Liver (tissue), 9 donors: ENCODE results near the gene KIAA1755. TPM values are rescaled to one million over a fixed set of nuclear protein-coding genes. Genes with fewer than 3 reads are reported as not detected.

ENCODE experiments used
- DNase-seq: peaks from one replicate; pipeline ENCODE4 v3.0.0-alpha.2; 2017; ENCODE audit warnings: low spot score
- H3K27ac ChIP-seq, 2 donors: one replicate each; pipeline ENCODE4 v1.7.0; 2013; ENCODE audit warnings: inconsistent platforms in 2 of 2, low read length in 2 of 2, control low read depth in 1 of 2, low read depth in 1 of 2, mild to moderate bottlenecking in 1 of 2
- H3K27me3 ChIP-seq, 4 donors: one replicate each; pipeline versions ENCODE4 v1.6.1 to v1.7.0; 2013; ENCODE audit warnings: low read length in 3 of 4, inconsistent platforms in 1 of 4, mild to moderate bottlenecking in 1 of 4, moderate library complexity in 1 of 4; ENCODE audit not compliant: control insufficient read depth in 4 of 4, insufficient read depth in 4 of 4
- H3K36me3 ChIP-seq, 4 donors: one replicate each; pipeline versions ENCODE4 v1.6.1 to v1.7.0; 2013; ENCODE audit warnings: low read length in 3 of 4, mild to moderate bottlenecking in 3 of 4, low read depth in 1 of 4, moderate library complexity in 1 of 4; ENCODE audit not compliant: control insufficient read depth in 4 of 4, insufficient read depth in 3 of 4
- H3K4me1 ChIP-seq, 4 donors: one replicate each; pipeline versions ENCODE4 v1.6.1 to v1.7.0; 2013; ENCODE audit warnings: low read length in 3 of 4, mild to moderate bottlenecking in 3 of 4, moderate library complexity in 1 of 4; ENCODE audit not compliant: control insufficient read depth in 4 of 4, insufficient read depth in 4 of 4
- H3K4me3 ChIP-seq, 3 donors: one replicate each; pipeline versions ENCODE4 v1.6.1 to v1.7.0; 2013; ENCODE audit warnings: low read length in 3 of 3, control low read depth in 1 of 3, low read depth in 1 of 3, mild to moderate bottlenecking in 1 of 3
- H3K9ac ChIP-seq, 2 donors: one replicate each; pipeline ENCODE4 v1.7.0; 2013; ENCODE audit warnings: low read length in 2 of 2, mild to moderate bottlenecking in 2 of 2, moderate library complexity in 2 of 2, control low read depth in 1 of 2, low read depth in 1 of 2
- H3K9me3 ChIP-seq, 4 donors: one replicate each; pipeline versions ENCODE4 v1.6.1 to v1.7.0; 2013; ENCODE audit warnings: low read length in 3 of 4; ENCODE audit not compliant: control insufficient read depth in 4 of 4
- CTCF ChIP-seq: fragments of 150-350 bp; IDR thresholded peaks from 2 replicates; pipeline ENCODE4 v1.5.1; 2017; ENCODE audit warnings: improper control_type of control experiment, low read depth, low read length; ENCODE audit not compliant: missing input control
- EGR1 ChIP-seq, 2 donors: IDR thresholded peaks; 2 replicates each; pipeline ENCODE4 v1.6.1; 2016 to 2018; ENCODE audit warnings: antibody characterized with exemption in 2 of 2, low read depth in 2 of 2
- FOXA1 ChIP-seq: IDR thresholded peaks from 2 replicates; pipeline ENCODE4 v1.6.1; 2016; ENCODE audit warnings: antibody characterized with exemption
- FOXA2 ChIP-seq: IDR thresholded peaks from 2 replicates; pipeline ENCODE4 v1.6.1; 2016; ENCODE audit warnings: antibody characterized with exemption
- GABPA ChIP-seq, 2 donors: IDR thresholded peaks in 1 of 2; conservative IDR thresholded peaks in 1 of 2; 2 replicates each; pipeline ENCODE4 v1.6.1; 2016; ENCODE audit warnings: antibody characterized with exemption in 2 of 2, mild to moderate bottlenecking in 1 of 2, moderate library complexity in 1 of 2
- HNF4A ChIP-seq, 2 donors: conservative IDR thresholded peaks; 2 replicates each; pipeline ENCODE4 v1.6.1; 2016; ENCODE audit warnings: antibody characterized with exemption in 2 of 2, mild to moderate bottlenecking in 2 of 2
- HNF4G ChIP-seq: IDR thresholded peaks from 2 replicates; pipeline ENCODE4 v1.6.1; 2016; ENCODE audit warnings: antibody characterized with exemption
- JUND ChIP-seq, 2 donors: IDR thresholded peaks; 2 replicates each; pipeline ENCODE4 v1.6.1; 2016; ENCODE audit warnings: antibody characterized with exemption in 2 of 2
- MAX ChIP-seq: IDR thresholded peaks from 2 replicates; pipeline ENCODE4 v1.6.1; 2016; ENCODE audit warnings: antibody characterized with exemption
- NR2F2 ChIP-seq: IDR thresholded peaks from 2 replicates; pipeline ENCODE4 v1.6.1; 2016; ENCODE audit warnings: antibody characterized with exemption
- RAD21 ChIP-seq, 2 donors: IDR thresholded peaks; 2 replicates each; pipeline ENCODE4 v1.6.1; 2016; ENCODE audit warnings: antibody characterized with exemption in 2 of 2, mild to moderate bottlenecking in 2 of 2
- REST ChIP-seq: IDR thresholded peaks from 2 replicates; pipeline ENCODE4 v1.6.1; 2016; ENCODE audit warnings: antibody characterized with exemption, mild to moderate bottlenecking
- RXRA ChIP-seq, 2 donors: IDR thresholded peaks; 2 replicates each; pipeline ENCODE4 v1.6.1; 2017 to 2018; ENCODE audit warnings: antibody characterized with exemption in 2 of 2, mild to moderate bottlenecking in 1 of 2
- SP1 ChIP-seq: IDR thresholded peaks from 2 replicates; pipeline ENCODE4 v1.6.1; 2018; ENCODE audit warnings: antibody characterized with exemption, mild to moderate bottlenecking
- TAF1 ChIP-seq: conservative IDR thresholded peaks from 2 replicates; pipeline ENCODE4 v1.6.1; 2016; ENCODE audit warnings: antibody characterized with exemption, mild to moderate bottlenecking
- YY1 ChIP-seq: IDR thresholded peaks from 2 replicates; pipeline ENCODE4 v1.6.1; 2016; ENCODE audit warnings: antibody characterized with exemption, mild to moderate bottlenecking
- ZBTB33 ChIP-seq: IDR thresholded peaks from 2 replicates; pipeline ENCODE4 v1.6.1; 2016; ENCODE audit warnings: antibody characterized with exemption
- WGBS: extraction: QIAGEN DNeasy Blood & Tissue Kit; methylation state at CpG from one replicate; pipeline ENCODE4 v1.1.7; 2013; 5-methylcytosine and 5-hydroxymethylcytosine counted together
- polyA plus RNA-seq, 2 donors: library from polyadenylated mRNA; stranded (reverse) in 1 of 2; unstranded in 1 of 2; fragments of 200-250 nt in 1 of 2; fragments of >200 nt in 1 of 2; fragmentation: Nextera tagmentation in 1 of 2; extraction: Ambion mirVana in 1 of 2; gene quantifications; one replicate each; pipeline versions ENCODE4 v1.2.1 to v1.2.3, GENCODE V29; 2013 to 2015
- total RNA-seq, 2 donors: library from RNA; depleted of rRNA; stranded (reverse); fragments of >200 nt; gene quantifications; one replicate each; pipeline ENCODE4 v1.2.3, GENCODE V29; 2014
- TF ChIP-seq, protein P1 (sequence below): IDR thresholded peaks from 2 replicates; pipeline ENCODE4 v1.6.1; 2016; ENCODE audit warnings: antibody characterized with exemption
- donor health status: healthy.
- donor health status: healthy.
- donor health status: healthy.
- donor health status: healthy.
- donor health status: healthy.

The KIAA1755 gene
- total and polyA plus RNA-seq, 4 donors, result 0.09 to 1.4 (median 0.81) TPM

DNA sequence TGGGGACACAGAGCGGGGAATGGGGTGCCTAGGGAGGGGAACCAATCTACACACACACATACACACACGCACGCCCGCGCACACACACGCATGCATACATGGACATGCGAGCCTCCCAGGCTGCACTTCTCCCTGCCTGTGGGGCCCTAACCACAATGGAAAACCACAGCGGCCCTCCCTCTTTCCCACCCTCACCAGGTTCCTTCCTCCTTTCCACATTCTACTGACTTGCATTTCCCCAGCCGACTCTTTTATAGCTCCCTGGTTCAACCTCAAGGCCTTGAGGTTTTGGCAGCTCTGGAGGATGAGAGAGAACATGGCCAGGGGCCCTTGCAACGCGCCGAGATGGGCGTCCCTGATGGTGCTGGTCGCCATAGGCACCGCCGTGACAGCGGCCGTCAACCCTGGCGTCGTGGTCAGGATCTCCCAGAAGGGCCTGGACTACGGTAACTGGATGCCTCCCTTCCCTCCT lies 43.4 kb upstream of the KIAA1755 start, which contains the start of gene BPI:
Gene BPI (plus strand): TSS at position 249 of the 472 bp plus-strand sequence. CDS start 68 bp downstream, at position 317.
- Histone ChIP-seq H3K9me3 (no peaks in the 10 kb centered on the region), H3K36me3 (no peaks in the 10 kb centered on the region), H3K27ac (no peak within 1 kb of the TSS), H3K9ac (no peak within 1 kb of the TSS), H3K27me3 (no peaks in the 10 kb centered on the region), H3K4me1 (peaks cover 0 to 2% (median under 1%) of the 10 kb centered on the region in 4 donors), H3K4me3 (no peak within 1 kb of the TSS)
- no peak for TF ChIP-seq YY1
- TF ChIP-seq, protein P1, sequence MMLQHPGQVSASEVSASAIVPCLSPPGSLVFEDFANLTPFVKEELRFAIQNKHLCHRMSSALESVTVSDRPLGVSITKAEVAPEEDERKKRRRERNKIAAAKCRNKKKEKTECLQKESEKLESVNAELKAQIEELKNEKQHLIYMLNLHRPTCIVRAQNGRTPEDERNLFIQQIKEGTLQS, result no peak
- TF ChIP-seq RAD21 (IDR thresholded peaks at IDR 0.05), result no peak
- TF ChIP-seq HNF4A (conservative IDR thresholded peaks at IDR 0.05), result no peak
- TF ChIP-seq ZBTB33, result no peak
- no peak for TF ChIP-seq TAF1
- no peak for TF ChIP-seq EGR1 (IDR thresholded peaks at IDR 0.05; ENCODE audit: low read depth in 2 of 2)
- TF ChIP-seq JUND (IDR thresholded peaks at IDR 0.05), result no peak
- no peak for TF ChIP-seq REST
- no peak for TF ChIP-seq HNF4G
- no peak for TF ChIP-seq RXRA (IDR thresholded peaks at IDR 0.05)
- TF ChIP-seq MAX, result no peak
- TF ChIP-seq FOXA1, result no peak
- no peak for TF ChIP-seq NR2F2
- TF ChIP-seq SP1, result no peak
- TF ChIP-seq FOXA2, result no peak
- TF ChIP-seq GABPA (IDR thresholded peaks at IDR 0.05 in 1 of 2, conservative IDR thresholded peaks at IDR 0.05 in 1 of 2), result no peak
- DNase-seq, result no peak
- WGBS, result 72% methylated on average over 21 of the region's 21 CpGs

DNA sequence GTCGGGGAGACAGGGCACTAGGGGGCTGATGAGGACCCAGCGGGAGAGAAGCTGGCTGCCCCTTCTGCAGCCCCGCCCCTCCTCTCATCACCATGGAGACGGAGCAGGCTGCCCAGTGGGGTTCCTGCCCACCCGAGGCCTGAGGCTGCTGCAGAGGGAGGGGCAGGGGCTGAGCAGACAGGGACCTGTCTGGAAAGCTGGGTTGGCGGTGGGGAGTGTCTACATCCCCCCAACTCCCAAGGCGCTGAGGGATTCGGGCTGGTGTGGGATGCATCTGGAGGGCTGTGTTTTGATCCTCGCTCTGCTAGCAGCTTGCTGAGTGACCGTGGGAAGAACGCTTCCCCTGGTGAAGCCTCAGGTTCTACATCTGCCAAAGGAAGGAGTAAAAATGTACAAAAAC lies 42.3 kb upstream of the KIAA1755 start:
- H3K9me3 ChIP-seq, result no peaks in the 10 kb centered on the region
- no peak overlapping the region for H3K9ac ChIP-seq
- WGBS, result 47% methylated on average over 11 of the region's 11 CpGs
- H3K27ac ChIP-seq, result no peak overlapping the region
- no peak overlapping the region for H3K4me3 ChIP-seq
- H3K36me3 ChIP-seq, result no peaks in the 10 kb centered on the region
- no peak for DNase-seq
- TF ChIP-seq RAD21 (IDR thresholded peaks at IDR 0.05) (no peak), CTCF (no peak), TAF1 (no peak), SP1 (no peak), HNF4G (no peak), ZBTB33 (no peak), FOXA2 (no peak)
- TF ChIP-seq, protein P1, result no peak
- peaks cover 0 to 7% (median under 1%) of the 10 kb centered on the region in 4 donors for H3K4me1 ChIP-seq
- no peaks in the 10 kb centered on the region for H3K27me3 ChIP-seq
